ENCODE data around the gene NSL1.

Gene NSL1

GRCh38 chr1:212683357-212683722 is 108.2 kb downstream of the NSL1 start:
- DNase-seq: no peak

GRCh38 chr1:212680680-212681389 is 110.7 kb downstream of the NSL1 start:
- no peak for DNase-seq

GRCh38 chr1:212678456-212679410 is 112.8 kb downstream of the NSL1 start:
- no peak for DNase-seq

- DNase-seq: no peak
Observed at GRCh38 chr1:212677573-212677972, 114.0 kb downstream of the NSL1 start.

GRCh38 chr1:212677136-212677535 is 114.4 kb downstream of the NSL1 start:
- DNase-seq: no peak

All from NCI-H510A (cell line).